NCI-H146 (cell line): ENCODE measurements around the gene IRF1.

Experiments used
- DNase-seq: peaks from one replicate; lab custom pipeline; 2025; lab: John Stamatoyannopoulos, UW

IRF1 gene

DNA sequence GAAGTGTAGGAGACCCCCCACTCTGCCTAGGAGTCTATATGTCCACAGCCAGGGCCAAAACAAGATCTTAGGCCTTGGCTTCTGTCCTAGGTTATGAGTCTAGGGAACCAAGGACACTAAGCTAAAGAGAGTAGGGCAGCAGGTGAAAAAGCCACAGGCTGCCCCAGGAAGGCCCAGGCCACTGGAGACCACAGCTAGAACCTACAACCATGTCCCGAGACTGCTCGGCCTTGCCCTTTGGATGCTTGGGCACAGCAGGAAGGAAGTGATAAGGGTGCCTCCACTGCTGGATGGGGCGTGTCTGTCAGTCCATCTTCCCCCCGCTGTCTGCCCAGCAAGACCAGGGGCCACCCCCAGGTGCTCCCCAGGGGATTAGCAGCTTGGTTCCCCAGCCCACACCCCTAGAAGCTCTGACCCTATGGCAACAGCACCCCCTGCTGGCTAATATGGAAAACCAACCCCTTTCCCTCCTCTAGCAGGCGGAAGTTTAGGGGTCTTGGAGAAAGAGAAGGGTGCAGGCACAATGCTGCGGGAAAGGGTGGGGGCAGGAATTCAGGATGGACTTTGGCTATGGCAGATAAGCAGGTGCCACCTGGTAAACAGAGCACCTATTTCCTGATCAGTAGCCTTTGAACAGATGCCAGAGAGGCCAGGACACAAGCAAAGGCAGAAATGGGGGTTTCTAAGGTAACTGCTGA, 10.5 kb upstream of the IRF1 start:
- DNase-seq: peak; percentile 62

GRCh38 chr5:132500244-132500930, 9.8 kb upstream of the IRF1 start:
- DNase-seq: no peak

DNA sequence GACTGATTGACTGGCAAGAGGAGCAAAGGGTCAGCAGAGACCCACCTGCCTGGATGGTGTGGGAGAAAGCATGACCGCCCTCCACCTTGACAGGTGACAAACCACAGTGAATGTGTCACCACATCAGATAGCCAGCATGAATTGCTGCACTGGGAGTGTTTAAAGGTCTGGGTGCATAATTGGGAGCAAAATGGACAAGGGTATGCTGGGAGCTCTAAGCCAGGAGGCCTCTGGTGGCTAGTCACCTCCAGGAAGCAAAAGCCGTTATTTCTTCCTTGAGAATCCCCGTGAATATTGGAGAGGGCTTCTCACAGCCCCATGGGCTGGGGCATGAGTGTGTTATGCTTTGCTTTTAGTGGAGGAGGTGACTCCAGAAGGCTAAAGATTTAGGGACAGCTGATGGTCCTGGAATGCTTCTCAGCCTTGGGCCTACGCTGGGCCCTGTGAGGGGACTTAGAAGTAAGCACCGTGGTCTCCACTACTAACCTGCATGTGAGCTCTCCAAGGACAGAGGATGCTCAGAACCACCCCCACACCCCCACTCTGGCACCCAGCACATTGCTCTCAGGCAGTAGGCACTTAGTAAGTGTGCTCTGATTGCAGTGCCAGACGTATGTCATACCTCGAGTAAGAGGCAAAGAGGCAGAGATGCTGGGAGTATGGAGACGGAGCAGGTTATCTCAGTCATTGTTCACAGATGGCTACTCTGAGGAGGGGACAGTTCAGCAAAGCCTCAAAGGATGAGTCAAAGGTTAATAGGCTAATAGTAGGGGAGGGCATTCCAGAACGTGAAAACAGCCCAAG, 9.1 kb upstream of the IRF1 start:
- DNase-seq: no peak

DNA sequence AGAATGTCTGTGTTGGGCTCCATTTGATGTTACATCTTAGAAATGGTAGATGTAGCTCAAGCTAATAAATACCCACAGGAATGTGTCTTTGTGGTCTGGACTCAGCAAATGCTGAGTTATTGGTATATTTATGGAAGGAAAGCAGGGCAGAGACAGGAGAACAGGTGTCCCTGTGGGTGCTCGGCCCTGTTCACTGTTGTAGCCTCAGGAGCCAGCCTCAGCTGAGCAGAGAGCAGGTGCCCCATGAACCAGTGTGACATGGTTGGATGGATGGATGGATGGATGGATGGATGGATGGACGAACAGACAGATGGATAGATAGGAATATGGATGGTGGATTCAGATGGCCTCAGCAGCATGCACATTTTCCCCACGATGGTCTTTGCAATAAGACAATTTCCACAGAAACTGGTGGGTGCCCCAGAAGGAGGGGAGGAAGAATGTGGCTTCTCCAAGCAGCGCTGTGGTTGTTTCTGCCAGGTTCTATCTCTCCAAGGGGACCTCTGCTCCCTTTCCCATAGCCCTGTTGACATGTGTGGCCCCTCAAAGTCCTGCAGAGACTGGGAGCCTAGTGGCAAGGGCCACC, 8.2 kb upstream of the IRF1 start:
- no peak for DNase-seq

GRCh38 chr5:132498152-132498551, 7.6 kb upstream of the IRF1 start:
- DNase-seq: no peak

- no peak for DNase-seq
Observed at GRCh38 chr5:132497488-132497997, 7.0 kb upstream of the IRF1 start.

- peak; percentile 75 for DNase-seq
Observed at GRCh38 chr5:132496631-132497487, 6.3 kb upstream of the IRF1 start.

DNA sequence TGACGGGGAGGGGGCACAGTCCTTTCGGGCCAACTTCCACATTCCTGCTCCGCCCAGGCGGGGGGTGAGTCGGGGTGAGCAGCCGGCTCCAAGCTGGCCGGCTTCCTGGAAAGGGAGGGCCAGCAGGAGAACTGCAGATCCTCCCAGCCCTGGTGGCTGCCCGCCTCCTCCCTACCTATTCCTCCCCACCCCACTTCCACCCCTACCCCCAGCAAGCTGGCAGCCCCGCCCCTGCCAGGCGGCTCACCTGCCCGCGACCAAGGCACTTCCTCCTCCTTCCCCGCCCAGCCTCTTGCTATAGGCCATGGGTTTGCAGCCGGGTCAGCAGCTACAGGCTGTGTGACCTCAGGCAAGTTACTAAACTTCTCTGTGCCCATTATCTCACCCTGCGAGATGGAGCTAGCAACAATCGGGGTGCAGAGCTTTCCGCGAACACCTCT, 5.6 kb upstream of the IRF1 start:
- peak; percentile 91 for DNase-seq

- DNase-seq: peak; percentile 73
Observed at GRCh38 chr5:132495667-132496190, 5.2 kb upstream of the IRF1 start.

DNA sequence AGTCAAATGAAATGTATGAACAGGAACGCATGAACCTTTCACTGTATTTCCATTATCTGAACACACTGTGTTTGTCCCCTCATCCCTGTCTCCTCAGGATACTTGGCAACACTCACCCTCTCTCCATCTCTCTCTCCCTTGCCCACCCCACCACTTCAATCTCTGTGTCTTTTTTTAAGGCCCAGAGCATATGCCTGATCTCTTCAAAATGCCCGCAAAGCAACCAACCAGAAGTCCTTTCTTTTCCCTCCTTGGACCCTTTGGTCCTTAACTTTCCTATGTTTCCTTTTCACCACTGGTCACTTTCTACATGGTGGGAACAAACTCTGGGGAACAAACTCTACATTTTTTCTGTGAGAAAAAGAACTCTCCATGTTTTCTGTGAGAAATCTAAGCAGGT, 3.2 kb upstream of the IRF1 start:
- no peak for DNase-seq

DNA sequence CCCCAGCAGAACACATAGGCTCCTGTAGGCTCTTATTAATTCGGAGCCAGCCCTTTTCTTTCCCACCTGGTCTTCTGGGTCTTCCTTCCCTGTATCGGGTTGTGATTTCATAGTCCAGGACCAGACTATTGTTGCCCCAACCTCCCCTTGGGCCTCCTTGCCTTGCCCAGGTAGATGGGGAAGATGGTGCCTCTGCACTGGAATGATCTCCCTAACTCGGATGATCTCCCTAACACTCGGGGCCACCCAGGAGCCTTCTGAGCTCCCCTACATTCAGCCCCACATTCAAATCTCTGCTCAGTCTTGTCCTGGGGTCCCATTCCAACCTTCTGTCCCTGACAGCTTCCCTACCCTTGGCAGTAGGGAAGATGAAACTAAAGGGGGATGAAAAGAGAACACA, 2.7 kb upstream of the IRF1 start:
- DNase-seq: no peak

DNA sequence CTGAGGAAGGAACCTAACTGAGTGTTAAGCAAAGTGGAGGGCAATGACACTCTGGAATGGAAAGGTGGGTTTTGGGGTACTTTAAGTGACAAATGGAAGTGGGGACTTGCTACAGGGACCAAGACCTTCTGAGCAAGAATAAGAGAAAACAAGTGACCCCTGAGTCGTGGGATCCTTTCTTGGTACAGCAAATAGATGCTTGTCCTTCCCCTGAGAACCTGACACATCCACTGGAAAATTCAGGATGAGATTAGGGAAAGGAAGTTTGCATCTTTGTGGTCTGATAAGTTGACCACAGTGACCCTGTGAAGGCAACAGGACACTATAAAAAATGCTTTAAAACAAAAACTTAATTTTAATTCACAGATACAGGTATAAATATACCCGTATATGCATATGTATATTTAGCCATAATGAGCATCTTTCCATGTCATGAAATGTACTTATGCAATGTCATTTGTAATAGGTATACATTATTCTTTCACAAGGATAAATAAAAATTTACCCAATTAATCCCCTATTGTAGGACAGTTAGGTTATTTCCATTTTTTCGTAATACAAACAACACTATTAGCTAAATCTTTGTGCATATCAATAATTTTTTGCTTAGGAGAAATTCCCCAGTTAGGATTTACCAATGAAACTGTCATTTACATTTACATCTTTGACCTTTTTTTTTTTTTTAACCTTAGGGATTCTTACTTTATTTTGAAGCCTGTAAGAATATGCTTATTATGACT, 2.0 kb upstream of the IRF1 start:
- DNase-seq: no peak

DNA sequence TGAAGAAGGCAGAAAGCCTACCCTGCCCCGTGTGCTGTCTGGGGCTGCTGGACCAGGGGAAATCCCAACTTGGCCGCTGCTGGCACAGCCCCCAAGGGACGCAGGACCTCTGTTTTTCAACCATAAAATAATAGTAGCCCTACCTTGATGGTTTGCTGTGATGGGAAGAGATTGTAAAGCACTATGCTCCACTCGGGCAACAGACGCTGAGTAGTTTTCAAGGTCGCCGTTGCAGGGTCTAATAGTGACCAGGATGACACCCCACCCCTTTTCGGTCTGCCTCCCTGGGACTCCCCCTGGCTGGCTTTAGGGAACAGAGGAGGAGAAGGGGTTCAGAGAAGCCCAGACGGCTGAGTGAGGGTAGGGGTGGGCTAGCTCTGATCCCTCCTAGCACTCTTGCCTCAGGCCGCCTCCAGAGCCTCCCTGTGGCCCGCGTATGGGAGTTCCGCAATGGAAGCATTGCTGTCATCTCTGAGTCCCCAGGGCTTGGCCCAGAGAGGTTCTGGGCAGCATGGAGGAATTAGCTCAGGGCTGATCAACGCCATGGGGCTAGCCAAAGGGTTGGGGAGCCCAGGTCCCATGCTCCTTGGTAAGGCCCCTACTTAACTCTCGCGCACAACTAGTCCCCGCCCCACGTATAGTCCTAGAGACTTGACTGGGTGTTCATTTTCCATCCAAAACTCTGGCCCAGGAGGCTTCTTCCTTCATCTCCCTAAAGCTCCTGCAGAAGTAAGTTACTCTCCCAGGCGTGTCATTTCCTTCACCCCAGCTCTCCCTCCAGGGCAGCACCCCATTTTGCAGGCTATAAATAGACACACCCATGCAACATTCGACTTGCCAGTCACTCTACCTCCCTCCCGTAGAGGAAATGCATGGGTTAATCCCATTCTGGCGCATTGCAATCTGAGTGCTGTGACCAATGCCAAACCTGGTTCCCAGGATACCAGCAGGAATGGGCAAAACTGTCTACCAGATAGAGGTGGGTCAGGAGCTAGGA, 1.1 kb upstream of the IRF1 start:
- DNase-seq: no peak

DNA sequence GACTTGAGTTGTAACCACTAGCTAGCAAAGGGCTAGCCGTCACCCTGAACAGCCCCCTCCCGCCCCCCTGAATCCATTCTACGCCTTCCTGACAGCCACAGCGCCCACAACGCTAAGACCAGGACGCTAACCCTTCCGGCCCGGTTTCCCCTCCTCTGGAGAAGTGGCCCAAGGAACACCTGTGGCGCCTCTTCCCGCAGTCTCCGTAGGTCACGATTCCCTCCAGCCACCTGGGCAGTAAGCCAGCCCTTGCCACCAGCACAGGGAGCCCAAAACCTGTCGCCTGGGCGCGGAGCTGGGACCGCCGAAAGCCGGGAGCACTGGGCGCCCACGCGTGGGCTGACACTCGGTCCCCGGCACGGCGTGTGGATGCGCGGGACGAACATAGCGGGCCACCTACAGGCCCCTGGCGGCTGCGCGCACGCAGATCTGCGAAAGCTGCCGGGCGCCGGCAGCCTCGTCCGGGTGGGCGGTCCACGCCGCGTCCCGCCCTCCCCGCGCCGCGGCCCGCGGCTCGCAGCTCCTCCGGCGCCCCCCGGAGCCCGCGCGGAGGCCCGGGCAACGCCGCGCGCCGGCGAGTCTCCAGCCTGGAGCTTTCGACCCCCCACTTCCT, 596 bp downstream of the IRF1 start:
- peak; percentile 25 for DNase-seq

- DNase-seq: no peak
Observed at GRCh38 chr5:132489051-132489770, 1.4 kb downstream of the IRF1 start.

GRCh38 chr5:132488590-132488989, 2.0 kb downstream of the IRF1 start:
- no peak for DNase-seq

- DNase-seq: no peak
Observed at GRCh38 chr5:132487841-132488555, 2.6 kb downstream of the IRF1 start.

DNA sequence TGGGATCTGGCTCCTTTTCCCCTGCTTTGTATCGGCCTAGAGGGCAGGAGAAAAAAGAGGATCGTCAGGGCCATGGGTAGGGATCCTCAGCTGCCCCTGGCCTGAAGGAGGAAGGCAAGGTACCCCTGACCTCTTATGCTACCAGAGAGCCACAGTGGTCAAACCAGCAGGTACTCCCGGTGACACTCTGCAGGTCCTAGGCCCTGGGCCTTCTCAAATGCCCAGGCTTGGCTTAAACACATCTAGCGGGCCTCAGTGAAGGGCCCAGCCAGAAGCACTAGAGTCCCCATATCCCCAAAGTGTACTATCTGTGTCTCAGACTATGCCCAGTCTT, 3.5 kb downstream of the IRF1 start:
- DNase-seq: no peak
